HCT116 (cell line): ENCODE data around the gene ETNK2. TPM values are rescaled to one million over a fixed set of nuclear protein-coding genes. Genes with fewer than 3 reads are reported as not detected.
A peak's percentile ranks its signal among the peaks of the same experiment; 100 is the strongest.

Source experiments
- ATAC-seq: fragments of 200-7000 bp; cut with Tn5 transposase; 2 replicates; pipeline ENCODE4 v1.9.1; 2020; ENCODE audit warnings: mild to moderate bottlenecking, moderate library complexity
- BruUV-seq: library from RNA; stranded (reverse); fragments of 400-500 nt; replicated peaks from 2 replicates; lab custom pipeline; 2021; lab: Mats Ljungman, UMichigan
- CTCF ChIA-PET: fragments of 300-600 bp; sonication (Branson Sonifier 250); formaldehyde crosslinking; loops from one replicate; lab custom pipeline; 2021; ENCODE audit warnings: antibody characterized with exemption; lab: Charles Lee
- POLR2A ChIA-PET: fragments of 300-600, 350-600 bp; sonication (Branson Sonifier 250); formaldehyde crosslinking; loops from one replicate; lab custom pipeline; 2021; ENCODE audit warnings: antibody characterized with exemption; lab: Charles Lee
- RAD21 ChIA-PET, 2 experiments: fragments of 300-600 bp; sonication (Branson Sonifier 250); formaldehyde crosslinking; loops; one replicate each; lab custom pipeline; 2023; ENCODE audit warnings: low total read pairs in 2 of 2; ENCODE audit not compliant: uncharacterized antibody in 2 of 2, unreplicated experiment in 2 of 2, low non-redundant PET in 1 of 2; lab: Charles Lee
- DNase-seq: peaks from one replicate; pipeline ENCODE4 v3.0.0-alpha.2; 2010; ENCODE audit warnings: low read depth, low spot score
- H2AFZ ChIP-seq: fragments of 200-600 bp; shearing (Covaris generic), sonication (generic); 2 replicates; pipeline ENCODE4 v1.6.1; 2017; ENCODE audit warnings: low read depth, mixed run types, mixed read lengths, antibody characterized with exemption, low read length; ENCODE audit not compliant: poor library complexity, severe bottlenecking
- H3K27ac ChIP-seq: 2 replicates; pipeline ENCODE4 v1.5.1; 2012; ENCODE audit warnings: low read depth, low read length
- H3K27me3 ChIP-seq: fragments of 200-600 bp; sonication (generic); 2 replicates; pipeline ENCODE4 v1.6.1; 2016; ENCODE audit warnings: mixed run types, low read length, mixed read lengths; ENCODE audit not compliant: insufficient read depth
- H3K36me3 ChIP-seq, 2 experiments: fragments of 200-500 bp in 1 of 2; fragments of 200-600 bp in 1 of 2; sonication (Bioruptor generic) in 1 of 2; sonication (generic) in 1 of 2; 2 replicates each; pipeline versions ENCODE4 v1.5.1 to v1.6.1; 2014 to 2016; ENCODE audit warnings: low read length in 2 of 2, inconsistent platforms in 1 of 2, mixed read lengths in 1 of 2, mixed run types in 1 of 2; ENCODE audit not compliant: insufficient read depth in 2 of 2, control insufficient read depth in 1 of 2
- H3K4me1 ChIP-seq, 2 experiments: fragments of 200-600 bp in 1 of 2; sonication (generic) in 1 of 2; 2 replicates each; pipeline versions ENCODE4 v1.5.1 to v1.6.1; 2012 to 2017; ENCODE audit warnings: low read length in 2 of 2, inconsistent platforms in 1 of 2, mild to moderate bottlenecking in 1 of 2, mixed read lengths in 1 of 2, mixed run types in 1 of 2, moderate library complexity in 1 of 2; ENCODE audit not compliant: insufficient read depth in 2 of 2, control insufficient read depth in 1 of 2
- H3K4me2 ChIP-seq: fragments of 200-600 bp; sonication (generic); 2 replicates; pipeline ENCODE4 v1.6.1; 2017; ENCODE audit warnings: mixed run types, low read length, mixed read lengths
- H3K4me3 ChIP-seq, 2 experiments: fragments of 200-600 bp in 1 of 2; sonication (generic) in 1 of 2; replicated peaks in 1 of 2; 2 replicates each; pipeline ENCODE4 v1.5.1; 2011 to 2016; ENCODE audit warnings: low read length in 2 of 2, control low read depth in 1 of 2, low read depth in 1 of 2, mild to moderate bottlenecking in 1 of 2, mixed read lengths in 1 of 2, mixed run types in 1 of 2
- H3K79me2 ChIP-seq: fragments of 200-600 bp; sonication (generic); 2 replicates; pipeline ENCODE4 v1.6.1; 2017; ENCODE audit warnings: mild to moderate bottlenecking, mixed run types, low read length, moderate library complexity, mixed read lengths; ENCODE audit not compliant: insufficient read depth
- H3K9ac ChIP-seq: fragments of 200-600 bp; sonication (generic); 2 replicates; pipeline ENCODE4 v1.6.1; 2016; ENCODE audit warnings: low read length, mixed read lengths
- H3K9me2 ChIP-seq: fragments of 200-600 bp; sonication (generic), shearing (Covaris generic); 2 replicates; pipeline ENCODE4 v1.6.1; 2017; ENCODE audit warnings: mixed run types, mild to moderate bottlenecking, moderate library complexity; ENCODE audit not compliant: insufficient read depth
- H3K9me3 ChIP-seq, 2 experiments: fragments of 200-500 bp in 1 of 2; fragments of 200-600 bp in 1 of 2; sonication (Bioruptor generic) in 1 of 2; sonication (generic) in 1 of 2; 2 replicates each; pipeline ENCODE4 v1.6.1; 2014 to 2017; ENCODE audit warnings: low read length in 2 of 2, mixed read lengths in 2 of 2, inconsistent platforms in 1 of 2, low read depth in 1 of 2, mild to moderate bottlenecking in 1 of 2, mixed run types in 1 of 2, moderate library complexity in 1 of 2; ENCODE audit not compliant: control insufficient read depth in 1 of 2, insufficient read depth in 1 of 2
- H4K20me1 ChIP-seq: fragments of 200-600 bp; sonication (generic), shearing (Covaris generic); 2 replicates; pipeline ENCODE4 v1.6.1; 2017; ENCODE audit warnings: mixed run types, mild to moderate bottlenecking, moderate library complexity; ENCODE audit not compliant: insufficient read depth
- ATF3 ChIP-seq: IDR thresholded peaks from 2 replicates; pipeline ENCODE4 v1.6.1; 2012
- CEBPB ChIP-seq: IDR thresholded peaks from 2 replicates; pipeline ENCODE4 v1.6.1; 2012; ENCODE audit warnings: low read depth
- EGR1 ChIP-seq: IDR thresholded peaks from 2 replicates; pipeline ENCODE4 v1.6.1; 2012; ENCODE audit warnings: low read depth
- ELF1 ChIP-seq: IDR thresholded peaks from 2 replicates; pipeline ENCODE4 v1.6.1; 2012; ENCODE audit warnings: low read depth, borderline replicate concordance
- EZH2 ChIP-seq: fragments of 200-600 bp; sonication (generic); IDR thresholded peaks from 2 replicates; pipeline ENCODE4 v1.6.1; 2017; ENCODE audit warnings: antibody characterized with exemption, mixed run types
- FOSL1 ChIP-seq: IDR thresholded peaks from 2 replicates; pipeline ENCODE4 v1.6.1; 2012; ENCODE audit warnings: low read depth
- JUND ChIP-seq: IDR thresholded peaks from 2 replicates; pipeline ENCODE4 v1.6.1; 2012
- POLR2A ChIP-seq: IDR thresholded peaks from 2 replicates; pipeline ENCODE4 v1.7.0; 2011; ENCODE audit warnings: borderline replicate concordance; ENCODE audit not compliant: insufficient read depth, insufficient read length; ENCODE audit errors: extremely low read depth
- SP1 ChIP-seq: IDR thresholded peaks from 2 replicates; pipeline ENCODE4 v1.6.1; 2012; ENCODE audit warnings: low read depth
- intact Hi-C: fragments of 100-400 bp; cut with micrococcal nuclease; formaldehyde crosslinking; loops from 2 replicates; pipeline ENCODE4 v1.10.0; 2022
- total RNA-seq: library from RNA; stranded (reverse); gene quantifications from one replicate; pipeline ENCODE4 v1.2.1, GENCODE V29; 2021; ENCODE audit not compliant: unreplicated experiment
- TF ChIP-seq, protein P1 (sequence below), 3 experiments: fragments of 200-600 bp in 1 of 3; sonication (generic) in 1 of 3; IDR thresholded peaks in 2 of 3; conservative IDR thresholded peaks in 1 of 3; 2 replicates each; pipeline ENCODE4 v1.5.1; 2012 to 2017; ENCODE audit warnings: low read depth in 2 of 3, low read length in 2 of 3, antibody characterized with exemption in 1 of 3, borderline replicate concordance in 1 of 3, control low read depth in 1 of 3, mild to moderate bottlenecking in 1 of 3, mixed read lengths in 1 of 3, mixed run types in 1 of 3, moderate library complexity in 1 of 3; ENCODE audit not compliant: insufficient read depth in 1 of 3
- TF ChIP-seq, protein P2 (sequence below): IDR thresholded peaks from 2 replicates; pipeline ENCODE4 v1.6.1; 2011; ENCODE audit warnings: mild to moderate bottlenecking, low read length, moderate library complexity; ENCODE audit not compliant: insufficient replicate concordance; ENCODE audit errors: extremely low read depth

The ETNK2 gene
- total RNA-seq, 1 experiment from 2014 or later, result 16.1 TPM

GRCh38 chr1:204196068-204196795 is 44.4 kb upstream of the ETNK2 start, which contains the start of gene KISS1:
KISS1 (minus strand) TSS chr1:204196491; CDS start chr1:204192876, 3,615 bp downstream.
- CTCF ChIA-PET, result interaction anchor here (2.7 kb wide), 1 partner anchor 11 kb away, joined by 31 read pairs; no protein-coding TSS in a partner anchor
- H3K4me1 ChIP-seq, result peaks cover 13 to 45% of the 10 kb centered on the region in 2 experiments
- H3K79me2 ChIP-seq, result no peaks in the 10 kb centered on the region
- H3K9me3 ChIP-seq, result no peaks in the 10 kb centered on the region
- H4K20me1 ChIP-seq, result no peaks in the 10 kb centered on the region
- DNase-seq, result no peak
- H3K4me2 ChIP-seq, result peak within 1 kb of the TSS; percentile 8; the same call in 1 of the 2 replicates
- no TSS peak for BruUV-seq
- no peak within 1 kb of the TSS for H3K4me3 ChIP-seq
- H3K9me2 ChIP-seq, result no peaks in the 10 kb centered on the region
- no peak for ATAC-seq
- intact Hi-C loops, result no loop called here
- H2AFZ ChIP-seq, result no peak within 1 kb of the TSS
- H3K36me3 ChIP-seq, result no peaks in the 10 kb centered on the region
- H3K27ac ChIP-seq, result no peak within 1 kb of the TSS
- RAD21 ChIA-PET, result no interaction called here
- no peak for TF ChIP-seq ATF3
- no peak for TF ChIP-seq FOSL1
- TF ChIP-seq, protein P1, sequence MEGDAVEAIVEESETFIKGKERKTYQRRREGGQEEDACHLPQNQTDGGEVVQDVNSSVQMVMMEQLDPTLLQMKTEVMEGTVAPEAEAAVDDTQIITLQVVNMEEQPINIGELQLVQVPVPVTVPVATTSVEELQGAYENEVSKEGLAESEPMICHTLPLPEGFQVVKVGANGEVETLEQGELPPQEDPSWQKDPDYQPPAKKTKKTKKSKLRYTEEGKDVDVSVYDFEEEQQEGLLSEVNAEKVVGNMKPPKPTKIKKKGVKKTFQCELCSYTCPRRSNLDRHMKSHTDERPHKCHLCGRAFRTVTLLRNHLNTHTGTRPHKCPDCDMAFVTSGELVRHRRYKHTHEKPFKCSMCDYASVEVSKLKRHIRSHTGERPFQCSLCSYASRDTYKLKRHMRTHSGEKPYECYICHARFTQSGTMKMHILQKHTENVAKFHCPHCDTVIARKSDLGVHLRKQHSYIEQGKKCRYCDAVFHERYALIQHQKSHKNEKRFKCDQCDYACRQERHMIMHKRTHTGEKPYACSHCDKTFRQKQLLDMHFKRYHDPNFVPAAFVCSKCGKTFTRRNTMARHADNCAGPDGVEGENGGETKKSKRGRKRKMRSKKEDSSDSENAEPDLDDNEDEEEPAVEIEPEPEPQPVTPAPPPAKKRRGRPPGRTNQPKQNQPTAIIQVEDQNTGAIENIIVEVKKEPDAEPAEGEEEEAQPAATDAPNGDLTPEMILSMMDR (IDR thresholded peaks at IDR 0.05 in 2 of 3, conservative IDR thresholded peaks at IDR 0.05 in 1 of 3; ENCODE audit: borderline replicate concordance in 1 of 3, insufficient read depth in 1 of 3, low read depth in 2 of 3, low read length in 2 of 3), result no peak
- no peak for TF ChIP-seq EGR1
- TF ChIP-seq CEBPB, result no peak
- no peak for TF ChIP-seq POLR2A
- no peak for TF ChIP-seq ELF1
- TF ChIP-seq, protein P2, sequence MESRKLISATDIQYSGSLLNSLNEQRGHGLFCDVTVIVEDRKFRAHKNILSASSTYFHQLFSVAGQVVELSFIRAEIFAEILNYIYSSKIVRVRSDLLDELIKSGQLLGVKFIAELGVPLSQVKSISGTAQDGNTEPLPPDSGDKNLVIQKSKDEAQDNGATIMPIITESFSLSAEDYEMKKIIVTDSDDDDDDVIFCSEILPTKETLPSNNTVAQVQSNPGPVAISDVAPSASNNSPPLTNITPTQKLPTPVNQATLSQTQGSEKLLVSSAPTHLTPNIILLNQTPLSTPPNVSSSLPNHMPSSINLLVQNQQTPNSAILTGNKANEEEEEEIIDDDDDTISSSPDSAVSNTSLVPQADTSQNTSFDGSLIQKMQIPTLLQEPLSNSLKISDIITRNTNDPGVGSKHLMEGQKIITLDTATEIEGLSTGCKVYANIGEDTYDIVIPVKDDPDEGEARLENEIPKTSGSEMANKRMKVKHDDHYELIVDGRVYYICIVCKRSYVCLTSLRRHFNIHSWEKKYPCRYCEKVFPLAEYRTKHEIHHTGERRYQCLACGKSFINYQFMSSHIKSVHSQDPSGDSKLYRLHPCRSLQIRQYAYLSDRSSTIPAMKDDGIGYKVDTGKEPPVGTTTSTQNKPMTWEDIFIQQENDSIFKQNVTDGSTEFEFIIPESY, result no peak
- no peak for TF ChIP-seq JUND
- no peak for TF ChIP-seq SP1
- no peak for TF ChIP-seq EZH2
- no peak within 1 kb of the TSS for H3K9ac ChIP-seq
- POLR2A ChIA-PET, result no interaction called here
- no peaks in the 10 kb centered on the region for H3K27me3 ChIP-seq
